ENCODE data around the gene CENPT. TPM values are rescaled to one million over a fixed set of nuclear protein-coding genes. Genes with fewer than 3 reads are reported as not detected.

CENPT gene
- polyA plus RNA-seq, 1 donor, result 36.6 TPM

DNA sequence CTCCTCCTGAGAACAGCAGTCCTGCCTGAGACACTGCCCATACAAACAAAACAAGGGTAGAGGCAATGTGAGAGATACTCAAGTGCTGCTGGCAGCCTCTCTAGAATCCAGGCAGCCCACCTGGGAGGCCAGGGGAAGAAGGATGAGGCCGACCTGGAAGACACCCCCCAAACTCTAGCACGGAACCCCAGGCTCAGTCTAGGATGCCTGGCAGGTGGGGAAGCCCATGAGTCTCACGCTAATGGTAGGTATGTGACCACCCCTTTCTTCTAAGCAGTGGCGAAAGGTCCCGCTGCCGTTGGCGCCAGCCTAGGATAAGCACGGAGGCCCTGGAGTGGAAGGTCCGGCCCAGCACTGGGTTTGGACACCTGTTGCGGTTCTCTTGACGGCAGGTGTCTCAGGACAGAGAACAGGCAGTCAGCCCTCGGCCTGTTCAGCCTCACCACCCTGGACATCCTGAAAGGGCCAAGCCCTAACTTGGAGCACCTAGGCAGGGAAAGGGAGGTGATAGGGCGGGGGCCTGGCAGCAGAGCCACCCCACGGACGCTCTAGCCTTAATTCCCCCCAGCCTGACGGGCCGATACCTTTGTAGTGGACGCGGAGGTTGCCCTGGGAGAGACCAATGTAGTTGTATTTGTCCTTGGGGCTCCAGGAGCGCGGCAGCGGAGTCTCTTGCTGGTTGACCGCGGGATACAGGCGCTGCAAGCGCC is 41.6 kb downstream of the CENPT start:
- peak; percentile 15 for DNase-seq

DNA sequence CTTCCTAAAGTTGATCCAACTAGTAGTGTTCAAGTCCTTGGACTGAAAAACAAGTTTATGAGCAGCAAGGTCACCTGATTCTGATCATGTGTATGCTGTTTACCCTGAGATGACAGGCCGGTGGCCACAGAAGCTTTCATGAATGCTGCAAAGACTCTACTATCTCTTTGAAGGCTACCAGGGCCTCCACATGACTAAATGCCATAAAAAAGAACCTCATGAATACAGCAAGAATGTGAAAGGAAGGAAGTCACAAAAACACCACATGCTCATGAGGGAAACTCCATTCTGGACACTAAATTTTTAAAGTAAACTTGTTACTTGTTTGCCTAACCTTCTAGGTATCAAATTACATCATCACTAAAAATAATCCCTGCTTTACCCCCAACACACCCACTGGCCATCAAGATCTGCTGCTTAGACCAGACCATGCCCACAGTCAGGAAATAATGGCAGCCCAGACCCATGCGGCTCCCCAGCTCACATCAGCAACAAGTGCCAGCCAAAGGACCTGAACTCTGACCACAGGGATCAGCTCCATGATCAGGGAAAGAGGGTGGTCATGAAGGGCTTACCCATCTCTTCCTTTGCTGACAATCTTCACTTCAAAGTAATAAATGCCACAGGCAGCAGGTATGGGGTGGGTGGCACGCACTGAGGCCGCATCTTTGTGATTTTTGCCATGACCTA is 42.5 kb downstream of the CENPT start:
- no peak for DNase-seq

DNA sequence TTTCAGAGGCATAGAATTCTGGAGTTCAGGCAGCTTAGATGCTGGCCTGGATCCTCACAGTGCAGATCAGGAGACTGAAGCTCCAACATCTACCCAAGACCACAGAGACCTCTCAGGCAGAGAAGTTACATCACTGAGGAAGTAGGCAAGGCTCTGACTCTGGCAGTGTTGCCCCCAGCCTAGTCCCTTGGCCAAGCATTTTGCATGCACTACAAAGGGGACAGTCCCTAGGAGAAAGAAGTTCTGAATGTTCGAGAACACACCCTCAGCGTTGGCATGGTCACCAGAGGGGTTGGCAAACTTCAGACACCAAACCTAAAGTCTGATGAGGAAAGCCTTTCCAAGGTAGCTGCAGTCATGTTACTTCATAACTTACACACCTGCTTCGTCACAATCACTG is 43.6 kb downstream of the CENPT start:
- DNase-seq, result no peak

DNA sequence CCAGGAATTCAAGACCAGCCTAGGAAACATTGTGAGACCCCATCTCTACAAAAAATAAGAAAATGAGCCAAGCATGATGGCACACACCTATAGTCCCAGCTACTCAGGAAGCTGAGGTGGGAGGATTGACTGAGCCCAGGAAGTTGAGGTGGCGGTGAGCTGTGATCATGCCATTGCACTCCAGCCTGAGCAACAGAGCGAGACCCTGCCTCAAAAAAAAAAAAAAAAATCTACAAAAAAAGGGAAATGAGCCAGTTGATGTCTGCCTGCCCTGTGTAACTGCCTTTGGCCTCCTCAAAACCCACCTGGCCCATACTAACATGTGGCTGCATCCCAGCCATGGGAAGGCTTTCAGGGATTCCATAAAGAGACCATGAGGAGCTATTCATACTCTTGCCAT is 45.6 kb downstream of the CENPT start:
- no peak for DNase-seq

DNA sequence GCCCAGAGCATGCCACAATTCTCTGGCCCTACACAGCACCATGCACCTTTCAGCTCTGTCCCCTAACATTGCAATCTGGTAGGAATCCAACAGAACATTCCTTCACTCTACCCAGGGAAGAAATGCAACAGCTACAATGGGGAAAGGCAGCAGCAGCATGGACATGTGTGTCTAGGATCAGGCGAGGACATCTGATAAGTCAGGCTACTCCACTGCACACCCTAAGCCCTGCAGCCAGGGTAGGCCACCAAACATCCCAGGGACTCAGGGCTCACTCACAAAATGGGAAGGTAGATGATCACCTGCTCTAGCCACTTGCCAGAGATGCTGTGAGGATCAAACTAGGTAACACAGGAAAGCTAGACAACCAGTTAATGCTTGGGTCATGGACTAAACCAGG is 46.3 kb downstream of the CENPT start:
- no peak for DNase-seq

DNA sequence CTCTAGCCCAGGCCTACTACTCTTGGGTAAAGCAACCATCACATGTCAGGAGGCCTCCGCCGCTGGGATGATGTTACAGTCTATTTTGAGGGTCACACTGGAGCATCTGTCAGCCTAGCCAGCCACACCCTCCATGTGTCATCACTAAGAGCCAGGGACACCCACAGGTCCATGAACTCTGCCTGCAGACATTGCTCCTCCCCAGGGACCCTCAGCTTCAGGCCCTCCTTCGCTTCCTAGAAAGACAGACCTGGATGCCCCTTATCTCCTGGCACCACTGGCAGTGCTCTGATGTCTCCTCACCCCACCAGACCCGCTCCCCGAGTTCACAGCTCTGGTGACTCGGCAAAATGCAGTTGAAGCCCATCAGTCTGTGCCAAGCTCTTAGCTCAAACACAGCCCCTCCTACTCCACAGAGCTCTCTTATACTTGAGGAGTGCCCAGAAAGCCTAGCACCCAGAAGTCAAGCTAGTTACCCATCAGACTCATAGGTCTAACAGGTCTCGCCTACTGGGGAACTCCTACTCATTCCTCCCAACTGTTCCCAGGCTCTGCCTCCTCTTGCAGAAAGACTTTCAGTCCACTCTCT is 47.1 kb downstream of the CENPT start:
- DNase-seq, result no peak

DNA sequence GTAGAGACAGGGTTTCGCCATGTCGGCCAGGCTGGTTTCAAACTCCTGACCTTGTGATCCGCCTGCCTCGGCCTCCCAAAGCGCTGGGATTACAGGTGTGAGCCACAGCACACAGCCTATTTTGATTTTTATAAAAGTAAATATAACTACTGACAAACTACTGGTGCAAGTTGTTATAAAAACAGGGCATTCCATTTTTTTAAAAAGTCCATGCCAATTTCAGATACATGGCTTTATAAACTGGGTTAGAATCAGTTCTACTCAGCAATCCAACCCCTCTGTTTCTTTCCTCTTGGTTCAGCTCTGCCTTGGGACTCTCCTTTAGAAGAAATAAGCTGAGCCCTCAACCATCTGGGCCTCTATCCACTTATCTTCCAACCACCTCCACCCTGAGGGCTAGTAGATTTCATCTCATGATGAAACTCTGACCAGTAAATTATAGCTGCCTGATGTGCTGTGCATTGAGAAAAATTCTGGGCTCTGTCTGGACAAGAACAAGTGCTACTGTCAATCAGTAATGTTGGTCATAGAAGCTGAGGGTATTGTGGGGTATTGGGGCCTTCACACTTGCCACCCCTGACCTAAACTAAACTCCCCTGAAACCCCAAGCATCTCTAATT is 51.3 kb downstream of the CENPT start:
- DNase-seq, result no peak

DNA sequence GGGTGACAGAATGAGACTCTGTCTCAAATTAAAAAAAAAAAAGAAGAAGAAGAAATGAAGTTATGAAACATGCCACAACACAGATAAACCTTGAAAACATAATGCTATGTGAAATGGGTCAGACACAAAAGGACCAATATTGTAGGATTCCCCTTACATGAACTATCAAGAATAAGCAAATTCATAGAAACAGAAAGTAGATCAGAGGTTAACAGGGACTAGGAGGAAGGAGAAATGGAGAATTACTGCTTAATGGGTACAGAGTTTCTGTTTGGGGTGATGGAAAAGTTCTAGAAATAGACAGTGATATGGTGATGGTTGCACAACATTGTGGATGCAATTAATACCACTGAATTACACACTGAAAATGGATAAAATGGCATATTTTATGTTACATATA is 57.4 kb downstream of the CENPT start:
- no peak for DNase-seq

DNA sequence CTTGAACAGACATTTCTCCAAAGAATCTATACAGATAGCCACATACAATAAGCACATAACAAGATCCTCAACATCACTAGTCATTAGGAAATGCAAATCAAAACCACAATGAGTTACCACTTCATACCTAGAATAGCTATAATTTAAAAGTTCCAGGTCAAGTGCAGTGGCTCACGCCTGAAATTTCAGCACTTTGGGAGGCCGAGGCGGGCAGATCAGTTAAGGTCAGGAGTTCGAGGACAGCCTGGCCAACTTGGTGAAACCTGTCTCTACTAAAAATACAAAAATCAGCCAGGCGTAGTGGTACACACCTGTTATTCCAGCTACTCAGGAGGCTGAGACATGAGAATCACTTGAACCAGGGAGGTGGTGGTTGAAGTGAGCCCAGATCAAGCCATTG is 61.0 kb downstream of the CENPT start:
- no peak for DNase-seq

DNA sequence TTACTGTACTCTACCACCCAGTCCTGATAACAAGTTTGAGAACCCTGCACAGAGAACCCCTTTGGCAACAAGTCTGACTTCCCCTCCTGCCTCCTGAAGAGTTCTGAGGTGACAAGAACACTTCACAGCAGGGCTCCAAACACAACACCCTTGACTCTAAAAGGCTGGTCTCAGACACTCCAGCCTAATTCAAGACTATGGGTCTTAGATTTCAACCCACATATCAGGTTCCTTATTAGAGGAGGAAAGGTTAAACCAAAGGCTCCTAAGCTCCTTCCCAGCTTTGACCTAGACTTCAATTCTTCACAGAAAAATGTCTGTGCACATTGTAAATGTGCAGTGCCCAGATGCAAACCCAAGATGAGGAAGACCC is 64.2 kb downstream of the CENPT start:
- DNase-seq, result no peak

DNA sequence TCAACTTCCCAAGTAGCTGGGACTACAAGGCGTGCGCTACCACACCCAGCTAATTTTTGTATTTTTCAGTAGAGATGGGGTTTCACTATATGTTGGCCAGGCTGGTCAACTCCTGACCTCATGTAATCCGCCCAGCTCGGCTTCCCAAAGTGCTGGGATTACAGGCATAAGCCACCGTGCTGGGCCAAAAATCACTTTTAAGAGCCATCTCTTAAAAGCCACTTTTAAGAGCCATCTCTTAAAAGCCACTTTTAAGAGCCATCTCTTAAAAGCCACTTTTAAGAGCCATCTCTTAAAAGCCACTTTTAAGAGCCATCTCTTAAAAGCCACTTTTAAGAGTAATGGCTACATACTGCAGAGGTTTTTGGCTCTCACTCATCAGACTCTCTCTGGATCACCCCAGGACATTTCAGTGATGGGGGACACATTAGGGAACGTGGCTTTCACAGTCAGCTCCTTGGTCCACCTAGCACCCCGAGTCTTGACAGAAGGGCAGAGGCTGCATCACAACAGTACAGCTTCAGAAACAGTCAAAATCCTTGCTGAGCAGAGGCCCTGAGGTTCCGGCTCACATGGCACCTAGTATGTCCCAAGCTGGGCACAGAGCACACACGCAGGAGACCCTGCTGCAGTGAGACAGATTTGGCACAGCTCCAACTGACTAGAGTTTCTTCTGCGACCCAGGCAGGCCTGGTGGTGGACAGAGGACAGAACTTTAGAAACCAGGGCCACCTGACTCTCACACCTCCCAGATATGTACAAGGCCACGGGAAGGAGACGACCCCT is 64.7 kb downstream of the CENPT start:
- no peak for DNase-seq

DNA sequence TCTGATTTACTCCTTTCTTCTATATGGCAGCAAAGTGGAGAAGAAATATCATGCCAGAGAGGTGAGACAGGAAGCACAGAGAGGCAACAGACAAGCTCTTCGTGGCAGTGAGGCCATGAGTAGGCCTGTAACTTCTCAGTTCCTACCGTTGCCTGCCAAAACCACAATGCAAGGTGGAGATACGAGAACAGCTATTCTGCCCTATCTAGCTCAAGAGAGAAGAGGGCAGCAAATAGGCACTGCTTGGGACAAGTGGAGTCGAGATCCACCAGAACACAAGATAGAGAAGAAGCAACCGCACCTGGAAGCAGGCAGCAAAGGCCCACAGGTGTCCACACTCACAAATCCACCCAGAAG is 66.0 kb downstream of the CENPT start:
- DNase-seq, result no peak

DNA sequence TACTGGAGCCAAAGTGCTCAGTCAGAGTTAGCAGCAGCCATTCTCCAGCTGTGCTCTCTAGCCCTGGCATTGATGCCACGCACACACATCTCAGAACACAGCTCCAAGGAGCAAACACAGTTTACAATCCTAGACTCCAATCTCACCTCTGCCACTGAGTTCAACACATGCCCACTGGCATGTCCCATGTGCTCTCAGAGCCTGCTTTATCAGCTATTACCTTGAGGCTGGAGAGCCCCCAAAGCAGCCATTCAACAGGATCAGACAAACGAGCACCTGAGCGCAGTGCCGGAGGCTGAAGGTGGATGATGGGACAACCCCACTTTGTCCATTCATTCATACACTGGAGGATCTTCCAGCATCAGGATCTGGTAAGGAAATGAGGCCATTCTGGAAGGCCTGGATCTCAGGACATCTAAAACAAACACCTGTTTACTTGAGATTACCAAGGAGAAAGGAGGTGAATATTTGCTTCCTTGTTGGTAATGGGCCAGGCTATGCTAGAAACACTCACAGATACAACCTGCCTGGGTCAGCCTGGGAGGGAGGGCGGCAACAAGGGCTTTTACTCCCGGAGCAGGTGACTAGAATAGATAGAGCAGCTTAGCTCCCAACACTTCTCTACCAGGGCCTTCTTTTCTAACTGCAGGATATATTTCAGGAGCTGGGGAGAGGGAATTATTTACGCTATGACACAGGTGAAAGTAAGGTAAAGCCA is 66.5 kb downstream of the CENPT start:
- no peak for DNase-seq

DNA sequence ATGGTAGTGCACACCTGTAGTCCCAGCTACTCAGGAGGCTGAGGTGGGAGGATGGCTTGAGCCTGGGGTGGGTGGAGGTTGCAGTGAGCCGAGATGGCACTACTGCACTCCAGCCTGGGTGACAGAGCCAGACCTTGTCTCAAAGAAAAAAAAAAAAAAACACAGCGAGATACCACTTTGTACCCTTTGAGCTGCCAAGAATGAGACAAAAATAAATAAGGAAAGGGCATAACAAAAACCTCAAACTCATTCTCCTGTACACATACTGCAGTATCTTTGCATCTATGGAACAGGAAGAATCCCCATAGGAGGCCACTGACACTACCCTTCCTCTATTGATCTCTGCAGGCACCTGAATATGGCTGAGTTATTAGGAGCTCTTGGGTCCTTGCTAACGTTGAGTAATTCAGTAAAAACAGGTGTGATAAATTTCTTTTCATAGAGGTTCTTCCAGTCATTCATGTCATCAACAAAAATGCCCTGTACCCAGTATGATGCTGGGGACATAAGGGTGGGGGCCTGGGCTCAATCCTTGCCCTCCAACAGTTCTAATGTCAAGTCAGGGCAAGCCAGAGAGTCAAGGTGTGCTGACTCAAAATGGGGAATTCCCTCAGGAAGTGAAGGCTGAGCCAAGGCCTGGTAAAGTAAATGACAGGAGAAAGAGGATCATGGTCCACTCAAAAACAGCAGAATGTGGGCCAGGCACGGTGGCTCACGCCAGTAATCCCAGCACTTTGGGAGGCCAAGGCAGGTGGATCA is 68.1 kb downstream of the CENPT start:
- DNase-seq, result no peak

Other genes starting within 250 kb of the CENPT start
- 0.81 TPM for gene CARMIL2, start 202.5 kb downstream of the CENPT start, polyA plus RNA-seq (ENCODE audit: insufficient read length)
- 17.4 TPM for gene ACD, start 187.4 kb downstream of the CENPT start, polyA plus RNA-seq (ENCODE audit: insufficient read length)
- 0.89 TPM for gene PARD6A, start 186.7 kb downstream of the CENPT start, polyA plus RNA-seq (ENCODE audit: insufficient read length)
- 8.7 TPM for gene ENKD1, start 180.9 kb downstream of the CENPT start, polyA plus RNA-seq (ENCODE audit: insufficient read length)
- gene C16orf86, start 180.9 kb downstream of the CENPT start, polyA plus RNA-seq (ENCODE audit: insufficient read length), result 2.6 TPM
- 15.8 TPM for gene GFOD2, start 128.4 kb downstream of the CENPT start, polyA plus RNA-seq (ENCODE audit: insufficient read length)
- gene RANBP10, start 41.1 kb downstream of the CENPT start, polyA plus RNA-seq (ENCODE audit: insufficient read length), result 28.8 TPM
- 2.0 TPM for gene TSNAXIP1, start 40.8 kb downstream of the CENPT start, polyA plus RNA-seq (ENCODE audit: insufficient read length)
- 27.0 TPM for gene THAP11, start 5.4 kb downstream of the CENPT start, polyA plus RNA-seq (ENCODE audit: insufficient read length)
- 127 TPM for gene NUTF2, start 760 bp downstream of the CENPT start, polyA plus RNA-seq (ENCODE audit: insufficient read length)
- gene EDC4, start 25.4 kb upstream of the CENPT start, polyA plus RNA-seq (ENCODE audit: insufficient read length), result 126 TPM
- gene NRN1L, start 37.2 kb upstream of the CENPT start, polyA plus RNA-seq (ENCODE audit: insufficient read length), result 1.6 TPM
- gene PSKH1, start 45.6 kb upstream of the CENPT start, polyA plus RNA-seq (ENCODE audit: insufficient read length), result 23.0 TPM
- 3.1 TPM for gene CTRL, start 84.2 kb upstream of the CENPT start, polyA plus RNA-seq (ENCODE audit: insufficient read length)
- 33.5 TPM for gene PSMB10, start 89.2 kb upstream of the CENPT start, polyA plus RNA-seq (ENCODE audit: insufficient read length)
- 24.4 TPM for gene LCAT, start 96.4 kb upstream of the CENPT start, polyA plus RNA-seq (ENCODE audit: insufficient read length)
- gene SLC12A4, start 120.9 kb upstream of the CENPT start, polyA plus RNA-seq (ENCODE audit: insufficient read length), result 45.9 TPM
- 0.09 TPM for gene DPEP3, start 132.8 kb upstream of the CENPT start, polyA plus RNA-seq (ENCODE audit: insufficient read length)
- gene DPEP2, start 151.8 kb upstream of the CENPT start, polyA plus RNA-seq (ENCODE audit: insufficient read length), result 2.3 TPM
- gene DPEP2NB, start 168.2 kb upstream of the CENPT start, polyA plus RNA-seq (ENCODE audit: insufficient read length), result not detected
- 4.9 TPM for gene DDX28, start 175.5 kb upstream of the CENPT start, polyA plus RNA-seq (ENCODE audit: insufficient read length)
- gene DUS2, start 175.6 kb upstream of the CENPT start, polyA plus RNA-seq (ENCODE audit: insufficient read length), result 8.7 TPM
- gene NFATC3, start 237.7 kb upstream of the CENPT start, polyA plus RNA-seq (ENCODE audit: insufficient read length), result 30.2 TPM

Data from hindlimb muscle (tissue), 1 donor.